Measurements from ENCODE around the gene FTCD.

Gene FTCD

GRCh38 chr21:46160907-46161632 is 5.7 kb upstream of the FTCD start:
- peak overlapping the region; percentile 70 for H3K27ac ChIP-seq
- TF ChIP-seq CTCF (conservative IDR thresholded peaks at IDR 0.05) = no peak

GRCh38 chr21:46160657-46160906 is 5.2 kb upstream of the FTCD start:
- no peak for TF ChIP-seq CTCF (conservative IDR thresholded peaks at IDR 0.05)
- H3K27ac ChIP-seq = no peak overlapping the region

- no peak for TF ChIP-seq CTCF (conservative IDR thresholded peaks at IDR 0.05)
- no peak overlapping the region for H3K27ac ChIP-seq
Observed at GRCh38 chr21:46159841-46160656, 4.7 kb upstream of the FTCD start.

GRCh38 chr21:46159390-46159789 is 4.0 kb upstream of the FTCD start:
- no peak for TF ChIP-seq CTCF (conservative IDR thresholded peaks at IDR 0.05)
- no peak overlapping the region for H3K27ac ChIP-seq

GRCh38 chr21:46158666-46159300 is 3.4 kb upstream of the FTCD start:
- no peak overlapping the region for H3K27ac ChIP-seq
- TF ChIP-seq CTCF (conservative IDR thresholded peaks at IDR 0.05) = no peak

GRCh38 chr21:46157987-46158451 is 2.6 kb upstream of the FTCD start:
- no peak for TF ChIP-seq CTCF (conservative IDR thresholded peaks at IDR 0.05)

GRCh38 chr21:46157396-46157986 is 2.1 kb upstream of the FTCD start:
- no peak overlapping the region for H3K27ac ChIP-seq
- no peak for TF ChIP-seq CTCF (conservative IDR thresholded peaks at IDR 0.05)

More at GRCh38 chr21:46157987-46158451, 2.6 kb upstream of the FTCD start:
- no peak overlapping the region for H3K27ac ChIP-seq
